BE2C (cell line): Measurements from ENCODE around the gene ABI3BP.

Source experiments
- DNase-seq: peaks from one replicate; pipeline ENCODE4 v3.0.0-alpha.2; 2020
- H3K27me3 ChIP-seq: fragments of 250-450 bp; sonication (Bioruptor Pico); 2 replicates; pipeline ENCODE4 v1.5.1; 2020; ENCODE audit warnings: mild to moderate bottlenecking
- H3K36me3 ChIP-seq: fragments of 250-450 bp; sonication (Bioruptor Pico); 2 replicates; pipeline ENCODE4 v1.5.1; 2020; ENCODE audit warnings: mild to moderate bottlenecking
- H3K4me1 ChIP-seq: fragments of 250-450 bp; sonication (Bioruptor Pico); 2 replicates; pipeline ENCODE4 v1.5.1; 2020
- H3K4me3 ChIP-seq: 2 replicates; pipeline ENCODE4 v1.5.1; 2011; ENCODE audit warnings: low read depth, low read length
- H3K9me3 ChIP-seq: fragments of 250-450 bp; sonication (Bioruptor Pico); 2 replicates; pipeline ENCODE4 v1.5.1; 2020
- CTCF ChIP-seq: IDR thresholded peaks from 2 replicates; pipeline ENCODE4 v1.5.1; 2012; ENCODE audit warnings: mild to moderate bottlenecking, low read depth, low read length

ABI3BP gene

GRCh38 chr3:100941451-100941850, 51.8 kb downstream of the ABI3BP start:
- no peak for TF ChIP-seq CTCF
- peaks cover 3% of the 10 kb centered on the region; the same call in 1 of the 2 replicates for H3K4me1 ChIP-seq

GRCh38 chr3:100941041-100941440, 52.2 kb downstream of the ABI3BP start:
- Histone ChIP-seq H3K4me3 (no peak overlapping the region), H3K9me3 (no peaks in the 10 kb centered on the region), H3K36me3 (no peaks in the 10 kb centered on the region), H3K27me3 (no peaks in the 10 kb centered on the region), H3K4me1 (peaks cover 3% of the 10 kb centered on the region; the same call in 1 of the 2 replicates)
- no peak for DNase-seq
- TF ChIP-seq CTCF: no peak

More at GRCh38 chr3:100941451-100941850, 51.8 kb downstream of the ABI3BP start:
- no peaks in the 10 kb centered on the region for H3K27me3 ChIP-seq
- no peaks in the 10 kb centered on the region for H3K9me3 ChIP-seq
- no peak for DNase-seq
- no peak overlapping the region for H3K4me3 ChIP-seq
- no peaks in the 10 kb centered on the region for H3K36me3 ChIP-seq

- H3K36me3 ChIP-seq: no peaks in the 10 kb centered on the region
- peaks cover 3% of the 10 kb centered on the region; the same call in 1 of the 2 replicates for H3K4me1 ChIP-seq
- no peaks in the 10 kb centered on the region for H3K27me3 ChIP-seq
- H3K4me3 ChIP-seq: no peak overlapping the region
- no peaks in the 10 kb centered on the region for H3K9me3 ChIP-seq
- no peak for TF ChIP-seq CTCF
- DNase-seq: no peak
Measured at GRCh38 chr3:100936931-100937330, 56.3 kb downstream of the ABI3BP start.

GRCh38 chr3:100932491-100932890, 60.7 kb downstream of the ABI3BP start:
- Histone ChIP-seq H3K4me3 (no peak overlapping the region), H3K4me1 (peaks cover 5% of the 10 kb centered on the region), H3K36me3 (no peaks in the 10 kb centered on the region), H3K9me3 (no peaks in the 10 kb centered on the region), H3K27me3 (no peaks in the 10 kb centered on the region)
- no peak for DNase-seq
- no peak for TF ChIP-seq CTCF

- Histone ChIP-seq H3K36me3 (no peaks in the 10 kb centered on the region), H3K27me3 (no peaks in the 10 kb centered on the region), H3K4me1 (peaks cover 5% of the 10 kb centered on the region), H3K9me3 (no peaks in the 10 kb centered on the region), H3K4me3 (no peak overlapping the region)
- TF ChIP-seq CTCF: no peak
- DNase-seq: no peak
Measured at GRCh38 chr3:100928638-100929428, 64.4 kb downstream of the ABI3BP start.

GRCh38 chr3:100927775-100928174, 65.4 kb downstream of the ABI3BP start:
- no peak for TF ChIP-seq CTCF
- H3K4me1 ChIP-seq: peaks cover 5% of the 10 kb centered on the region
- no peaks in the 10 kb centered on the region for H3K9me3 ChIP-seq
- H3K4me3 ChIP-seq: no peak overlapping the region
- H3K36me3 ChIP-seq: no peaks in the 10 kb centered on the region
- no peaks in the 10 kb centered on the region for H3K27me3 ChIP-seq
- DNase-seq: no peak
